ENCODE measurements around the gene TMEM236.

Gene TMEM236

GRCh38 chr10:17764142-17764541 lies 12.1 kb downstream of the TMEM236 start:
- 15 to 16% methylated on average over 4 of the region's 4 CpGs for WGBS, 2 experiments
- H3K4me3 ChIP-seq (ENCODE audit: insufficient read depth, low read depth, low read length), result no peak overlapping the region
- H3K9me3 ChIP-seq (ENCODE audit: control insufficient read depth, low read length), result no peaks in the 10 kb centered on the region
- H3K27me3 ChIP-seq (ENCODE audit: control insufficient read depth, insufficient read depth, low read length, poor library complexity, severe bottlenecking), result no peaks in the 10 kb centered on the region
- H3K36me3 ChIP-seq (ENCODE audit: control insufficient read depth, insufficient read depth, low read length), result no peaks in the 10 kb centered on the region
- no peak overlapping the region for H3K27ac ChIP-seq (ENCODE audit: insufficient read depth, low read depth, low read length, poor library complexity, severe bottlenecking)
- no peaks in the 10 kb centered on the region for H3K4me1 ChIP-seq (ENCODE audit: control insufficient read depth, insufficient read depth, low read length)

- no peaks in the 10 kb centered on the region for H3K27me3 ChIP-seq (ENCODE audit: control insufficient read depth, insufficient read depth, low read length, poor library complexity, severe bottlenecking)
- no peak overlapping the region for H3K4me3 ChIP-seq (ENCODE audit: insufficient read depth, low read depth, low read length)
- 76 to 85% methylated on average over 3 of the region's 3 CpGs for WGBS, 2 experiments
- no peaks in the 10 kb centered on the region for H3K36me3 ChIP-seq (ENCODE audit: control insufficient read depth, insufficient read depth, low read length)
- H3K9me3 ChIP-seq (ENCODE audit: control insufficient read depth, low read length), result no peaks in the 10 kb centered on the region
- no peaks in the 10 kb centered on the region for H3K4me1 ChIP-seq (ENCODE audit: control insufficient read depth, insufficient read depth, low read length)
- H3K27ac ChIP-seq (ENCODE audit: insufficient read depth, low read depth, low read length, poor library complexity, severe bottlenecking), result no peak overlapping the region
Observed at GRCh38 chr10:17765602-17766001, 13.6 kb downstream of the TMEM236 start.

- H3K4me1 ChIP-seq (ENCODE audit: control insufficient read depth, insufficient read depth, low read length), result no peaks in the 10 kb centered on the region
- 93 to 94% methylated on average over 1 of the region's 1 CpG for WGBS, 2 experiments
- H3K4me3 ChIP-seq (ENCODE audit: insufficient read depth, low read depth, low read length), result no peak overlapping the region
- H3K27me3 ChIP-seq (ENCODE audit: control insufficient read depth, insufficient read depth, low read length, poor library complexity, severe bottlenecking), result no peaks in the 10 kb centered on the region
- no peaks in the 10 kb centered on the region for H3K9me3 ChIP-seq (ENCODE audit: control insufficient read depth, low read length)
- H3K36me3 ChIP-seq (ENCODE audit: control insufficient read depth, insufficient read depth, low read length), result no peaks in the 10 kb centered on the region
- no peak overlapping the region for H3K27ac ChIP-seq (ENCODE audit: insufficient read depth, low read depth, low read length, poor library complexity, severe bottlenecking)
Observed at GRCh38 chr10:17766731-17767130, 14.7 kb downstream of the TMEM236 start.

GRCh38 chr10:17768496-17768895 lies 16.5 kb downstream of the TMEM236 start:
- Histone ChIP-seq H3K4me3 (ENCODE audit: insufficient read depth, low read depth, low read length) (no peak overlapping the region), H3K36me3 (ENCODE audit: control insufficient read depth, insufficient read depth, low read length) (no peaks in the 10 kb centered on the region), H3K27ac (ENCODE audit: insufficient read depth, low read depth, low read length, poor library complexity, severe bottlenecking) (no peak overlapping the region), H3K9me3 (ENCODE audit: control insufficient read depth, low read length) (no peaks in the 10 kb centered on the region), H3K27me3 (ENCODE audit: control insufficient read depth, insufficient read depth, low read length, poor library complexity, severe bottlenecking) (no peaks in the 10 kb centered on the region), H3K4me1 (ENCODE audit: control insufficient read depth, insufficient read depth, low read length) (no peaks in the 10 kb centered on the region)
- 95 to 96% methylated on average over 5 of the region's 5 CpGs for WGBS, 2 experiments

- H3K4me3 ChIP-seq (ENCODE audit: insufficient read depth, low read depth, low read length), result no peak overlapping the region
- H3K9me3 ChIP-seq (ENCODE audit: control insufficient read depth, low read length), result no peaks in the 10 kb centered on the region
- WGBS, 2 experiments, result 85 to 86% methylated on average over 5 of the region's 5 CpGs
- no peaks in the 10 kb centered on the region for H3K27me3 ChIP-seq (ENCODE audit: control insufficient read depth, insufficient read depth, low read length, poor library complexity, severe bottlenecking)
- H3K36me3 ChIP-seq (ENCODE audit: control insufficient read depth, insufficient read depth, low read length), result no peaks in the 10 kb centered on the region
- no peaks in the 10 kb centered on the region for H3K4me1 ChIP-seq (ENCODE audit: control insufficient read depth, insufficient read depth, low read length)
- no peak overlapping the region for H3K27ac ChIP-seq (ENCODE audit: insufficient read depth, low read depth, low read length, poor library complexity, severe bottlenecking)
Observed at GRCh38 chr10:17768957-17769356, 17.0 kb downstream of the TMEM236 start.

GRCh38 chr10:17771017-17771416 lies 19.0 kb downstream of the TMEM236 start:
- Histone ChIP-seq H3K27me3 (ENCODE audit: control insufficient read depth, insufficient read depth, low read length, poor library complexity, severe bottlenecking) (no peaks in the 10 kb centered on the region), H3K36me3 (ENCODE audit: control insufficient read depth, insufficient read depth, low read length) (no peaks in the 10 kb centered on the region), H3K4me1 (ENCODE audit: control insufficient read depth, insufficient read depth, low read length) (no peaks in the 10 kb centered on the region), H3K27ac (ENCODE audit: insufficient read depth, low read depth, low read length, poor library complexity, severe bottlenecking) (no peak overlapping the region), H3K9me3 (ENCODE audit: control insufficient read depth, low read length) (no peaks in the 10 kb centered on the region), H3K4me3 (ENCODE audit: insufficient read depth, low read depth, low read length) (no peak overlapping the region)
- 86 to 99% methylated on average over 4 of the region's 4 CpGs for WGBS, 2 experiments

- Histone ChIP-seq H3K4me1 (ENCODE audit: control insufficient read depth, insufficient read depth, low read length) (no peaks in the 10 kb centered on the region), H3K27ac (ENCODE audit: insufficient read depth, low read depth, low read length, poor library complexity, severe bottlenecking) (no peak overlapping the region), H3K4me3 (ENCODE audit: insufficient read depth, low read depth, low read length) (no peak overlapping the region), H3K36me3 (ENCODE audit: control insufficient read depth, insufficient read depth, low read length) (no peaks in the 10 kb centered on the region), H3K9me3 (ENCODE audit: control insufficient read depth, low read length) (no peaks in the 10 kb centered on the region), H3K27me3 (ENCODE audit: control insufficient read depth, insufficient read depth, low read length, poor library complexity, severe bottlenecking) (no peaks in the 10 kb centered on the region)
- WGBS, 2 experiments, result 90 to 97% methylated on average over 3 to 4 of the region's 4 CpGs
Observed at GRCh38 chr10:17779784-17780183, 27.8 kb downstream of the TMEM236 start.

- Histone ChIP-seq H3K27me3 (ENCODE audit: control insufficient read depth, insufficient read depth, low read length, poor library complexity, severe bottlenecking) (no peaks in the 10 kb centered on the region), H3K9me3 (ENCODE audit: control insufficient read depth, low read length) (no peaks in the 10 kb centered on the region), H3K27ac (ENCODE audit: insufficient read depth, low read depth, low read length, poor library complexity, severe bottlenecking) (no peak overlapping the region), H3K4me3 (ENCODE audit: insufficient read depth, low read depth, low read length) (no peak overlapping the region), H3K36me3 (ENCODE audit: control insufficient read depth, insufficient read depth, low read length) (no peaks in the 10 kb centered on the region), H3K4me1 (ENCODE audit: control insufficient read depth, insufficient read depth, low read length) (no peaks in the 10 kb centered on the region)
- 88 to 94% methylated on average over 4 of the region's 4 CpGs for WGBS, 2 experiments
Observed at GRCh38 chr10:17780727-17781126, 28.7 kb downstream of the TMEM236 start.

- H3K9me3 ChIP-seq (ENCODE audit: control insufficient read depth, low read length), result no peaks in the 10 kb centered on the region
- no peak overlapping the region for H3K27ac ChIP-seq (ENCODE audit: insufficient read depth, low read depth, low read length, poor library complexity, severe bottlenecking)
- no peaks in the 10 kb centered on the region for H3K27me3 ChIP-seq (ENCODE audit: control insufficient read depth, insufficient read depth, low read length, poor library complexity, severe bottlenecking)
- no peaks in the 10 kb centered on the region for H3K36me3 ChIP-seq (ENCODE audit: control insufficient read depth, insufficient read depth, low read length)
- H3K4me3 ChIP-seq (ENCODE audit: insufficient read depth, low read depth, low read length), result no peak overlapping the region
- WGBS, 2 experiments, result 65 to 66% methylated on average over 2 of the region's 2 CpGs
- no peaks in the 10 kb centered on the region for H3K4me1 ChIP-seq (ENCODE audit: control insufficient read depth, insufficient read depth, low read length)
Observed at GRCh38 chr10:17781856-17782255, 29.9 kb downstream of the TMEM236 start.

- no peaks in the 10 kb centered on the region for H3K36me3 ChIP-seq (ENCODE audit: control insufficient read depth, insufficient read depth, low read length)
- H3K27me3 ChIP-seq (ENCODE audit: control insufficient read depth, insufficient read depth, low read length, poor library complexity, severe bottlenecking), result no peaks in the 10 kb centered on the region
- WGBS, 2 experiments, result 91 to 96% methylated on average over 15 to 16 of the region's 16 CpGs
- H3K9me3 ChIP-seq (ENCODE audit: control insufficient read depth, low read length), result no peaks in the 10 kb centered on the region
- H3K4me3 ChIP-seq (ENCODE audit: insufficient read depth, low read depth, low read length), result no peak overlapping the region
- H3K27ac ChIP-seq (ENCODE audit: insufficient read depth, low read depth, low read length, poor library complexity, severe bottlenecking), result no peak overlapping the region
- no peaks in the 10 kb centered on the region for H3K4me1 ChIP-seq (ENCODE audit: control insufficient read depth, insufficient read depth, low read length)
Observed at GRCh38 chr10:17782921-17783665, 31.1 kb downstream of the TMEM236 start.
